ENCODE results near the gene ADARB2.

ADARB2 gene

GRCh38 chr10:1661859-1662437 is 75.4 kb downstream of the ADARB2 start:
- DNase-seq (ENCODE audit: low read depth), result no peak

- DNase-seq (ENCODE audit: low read depth), result no peak
Measured at GRCh38 chr10:1661416-1661815, 75.9 kb downstream of the ADARB2 start.

- no peak for DNase-seq (ENCODE audit: low read depth)
Measured at GRCh38 chr10:1660815-1661214, 76.5 kb downstream of the ADARB2 start.

GRCh38 chr10:1660386-1660785 is 76.9 kb downstream of the ADARB2 start:
- no peak for DNase-seq (ENCODE audit: low read depth)

GRCh38 chr10:1659221-1659791 is 78.0 kb downstream of the ADARB2 start:
- no peak for DNase-seq (ENCODE audit: low read depth)

GRCh38 chr10:1658658-1659057 is 78.7 kb downstream of the ADARB2 start:
- DNase-seq (ENCODE audit: low read depth), result no peak

GRCh38 chr10:1657479-1657878 is 79.8 kb downstream of the ADARB2 start:
- DNase-seq (ENCODE audit: low read depth), result no peak

- no peak for DNase-seq (ENCODE audit: low read depth)
Measured at GRCh38 chr10:1655367-1655766, 82.0 kb downstream of the ADARB2 start.

- no peak for DNase-seq (ENCODE audit: low read depth)
Measured at GRCh38 chr10:1654811-1655356, 82.4 kb downstream of the ADARB2 start.

GRCh38 chr10:1654247-1654646 is 83.1 kb downstream of the ADARB2 start:
- DNase-seq (ENCODE audit: low read depth), result no peak

- no peak for DNase-seq (ENCODE audit: low read depth)
Measured at GRCh38 chr10:1653321-1653720, 84.0 kb downstream of the ADARB2 start.

GRCh38 chr10:1652151-1652550 is 85.2 kb downstream of the ADARB2 start:
- DNase-seq (ENCODE audit: low read depth), result no peak

- no peak for DNase-seq (ENCODE audit: low read depth)
Measured at GRCh38 chr10:1651270-1651966, 85.9 kb downstream of the ADARB2 start.

GRCh38 chr10:1650542-1651269 is 86.6 kb downstream of the ADARB2 start:
- DNase-seq (ENCODE audit: low read depth), result no peak

GRCh38 chr10:1648648-1649047 is 88.7 kb downstream of the ADARB2 start:
- DNase-seq (ENCODE audit: low read depth), result no peak

GRCh38 chr10:1646332-1646731 is 91.0 kb downstream of the ADARB2 start:
- DNase-seq (ENCODE audit: low read depth), result no peak

- no peak for DNase-seq (ENCODE audit: low read depth)
Measured at GRCh38 chr10:1645896-1646295, 91.4 kb downstream of the ADARB2 start.

- DNase-seq (ENCODE audit: low read depth), result no peak
Measured at GRCh38 chr10:1644191-1644711, 93.1 kb downstream of the ADARB2 start.

GRCh38 chr10:1643908-1644179 is 93.5 kb downstream of the ADARB2 start:
- DNase-seq (ENCODE audit: low read depth), result no peak

- DNase-seq (ENCODE audit: low read depth), result no peak
Measured at GRCh38 chr10:1643161-1643907, 94.0 kb downstream of the ADARB2 start.

- DNase-seq (ENCODE audit: low read depth), result no peak
Measured at GRCh38 chr10:1642600-1643160, 94.6 kb downstream of the ADARB2 start.

GRCh38 chr10:1641402-1641801 is 95.9 kb downstream of the ADARB2 start:
- DNase-seq (ENCODE audit: low read depth), result no peak

All from activated T-helper 9 cell treated with anti-CD3 and anti-CD28 coated beads, Interleukin-2, amount 50 U/mL, for 16 hours (primary cell).